Transverse colon (tissue), 4 donors: ENCODE measurements around the gene SSTR5.

Experiments
- POLR2A ChIP-seq: fragments of 450-650 bp; IDR thresholded peaks from one replicate; pipeline ENCODE4 v1.6.1; 2016; ENCODE audit warnings: antibody characterized with exemption, mild to moderate bottlenecking, moderate library complexity
- POLR2AphosphoS5 ChIP-seq, 3 donors: sonication (generic); formaldehyde crosslinking; IDR thresholded peaks; one replicate each; pipeline ENCODE4 v1.6.1; 2016; ENCODE audit warnings: antibody characterized with exemption in 3 of 3
- TF ChIP-seq, protein P1 (sequence below), 5 experiments: fragments of 200-600 bp in 3 of 5; fragments of 450-650 bp in 2 of 5; sonication (generic) in 3 of 5; IDR thresholded peaks; 1 replicate in 2 of 5; 2 replicates in 3 of 5; pipeline ENCODE4 v1.5.1; 2016 to 2017; ENCODE audit warnings: antibody characterized with exemption in 5 of 5, inconsistent platforms in 3 of 5, mild to moderate bottlenecking in 2 of 5, moderate library complexity in 1 of 5

DNA sequence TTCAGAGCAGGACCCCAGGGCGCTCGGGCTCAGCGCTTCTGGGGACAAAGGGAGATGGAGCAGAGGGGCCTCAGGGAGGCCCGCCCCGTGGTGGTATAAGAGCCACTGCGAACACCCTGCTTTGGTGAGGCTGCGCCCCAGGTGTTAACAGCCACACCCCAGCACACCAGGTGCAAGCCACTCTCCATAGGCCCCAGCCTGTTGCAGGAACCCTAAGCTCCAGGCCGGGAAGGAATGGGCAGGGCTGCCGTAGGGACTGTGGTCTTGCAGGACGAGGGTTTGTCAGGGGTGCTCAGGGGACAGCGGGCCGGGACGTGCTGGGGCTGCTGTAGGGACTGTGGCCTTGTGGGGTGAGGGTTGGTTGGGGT, 17.0 kb upstream of the SSTR5 start:
- TF ChIP-seq, protein P1, sequence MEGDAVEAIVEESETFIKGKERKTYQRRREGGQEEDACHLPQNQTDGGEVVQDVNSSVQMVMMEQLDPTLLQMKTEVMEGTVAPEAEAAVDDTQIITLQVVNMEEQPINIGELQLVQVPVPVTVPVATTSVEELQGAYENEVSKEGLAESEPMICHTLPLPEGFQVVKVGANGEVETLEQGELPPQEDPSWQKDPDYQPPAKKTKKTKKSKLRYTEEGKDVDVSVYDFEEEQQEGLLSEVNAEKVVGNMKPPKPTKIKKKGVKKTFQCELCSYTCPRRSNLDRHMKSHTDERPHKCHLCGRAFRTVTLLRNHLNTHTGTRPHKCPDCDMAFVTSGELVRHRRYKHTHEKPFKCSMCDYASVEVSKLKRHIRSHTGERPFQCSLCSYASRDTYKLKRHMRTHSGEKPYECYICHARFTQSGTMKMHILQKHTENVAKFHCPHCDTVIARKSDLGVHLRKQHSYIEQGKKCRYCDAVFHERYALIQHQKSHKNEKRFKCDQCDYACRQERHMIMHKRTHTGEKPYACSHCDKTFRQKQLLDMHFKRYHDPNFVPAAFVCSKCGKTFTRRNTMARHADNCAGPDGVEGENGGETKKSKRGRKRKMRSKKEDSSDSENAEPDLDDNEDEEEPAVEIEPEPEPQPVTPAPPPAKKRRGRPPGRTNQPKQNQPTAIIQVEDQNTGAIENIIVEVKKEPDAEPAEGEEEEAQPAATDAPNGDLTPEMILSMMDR (IDR thresholded peaks at IDR 0.05): no peak
- TF ChIP-seq POLR2A (no peak), POLR2AphosphoS5 (IDR thresholded peaks at IDR 0.05) (no peak)
